Cortex of kidney (tissue), 1 donor: ENCODE results near the gene USP46.

Experiments used
- DNase-seq: peaks from one replicate; lab custom pipeline; 2025; lab: John Stamatoyannopoulos, UW

USP46 gene

GRCh38 chr4:52573551-52573950 is 85.5 kb downstream of the USP46 start:
- no peak for DNase-seq

DNA sequence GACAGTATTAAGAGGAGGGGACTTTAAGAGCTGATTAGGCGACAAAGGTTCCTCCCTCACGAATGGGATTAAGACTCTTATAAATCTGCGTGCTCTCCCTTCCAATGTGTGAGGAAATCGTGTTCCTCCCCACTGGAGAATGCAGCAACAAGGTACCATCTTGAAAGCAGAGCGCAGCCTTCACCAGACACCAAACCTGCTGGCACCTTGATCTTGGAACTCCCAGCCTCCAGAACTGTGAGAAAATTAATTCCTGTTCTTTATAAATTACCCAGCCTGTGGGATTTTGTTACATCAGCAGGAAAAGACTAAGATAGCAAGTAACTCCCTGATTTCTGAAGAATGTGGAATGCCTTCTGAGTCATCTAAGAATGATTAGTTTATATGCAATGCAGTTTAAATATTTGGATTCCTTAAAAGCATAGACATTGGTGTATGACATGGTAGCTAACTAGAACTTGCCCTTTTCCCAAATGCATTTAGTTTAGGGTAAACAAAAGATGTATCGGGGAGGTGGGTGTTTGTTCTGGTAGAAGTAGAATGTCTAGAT is 86.1 kb downstream of the USP46 start:
- DNase-seq: no peak

DNA sequence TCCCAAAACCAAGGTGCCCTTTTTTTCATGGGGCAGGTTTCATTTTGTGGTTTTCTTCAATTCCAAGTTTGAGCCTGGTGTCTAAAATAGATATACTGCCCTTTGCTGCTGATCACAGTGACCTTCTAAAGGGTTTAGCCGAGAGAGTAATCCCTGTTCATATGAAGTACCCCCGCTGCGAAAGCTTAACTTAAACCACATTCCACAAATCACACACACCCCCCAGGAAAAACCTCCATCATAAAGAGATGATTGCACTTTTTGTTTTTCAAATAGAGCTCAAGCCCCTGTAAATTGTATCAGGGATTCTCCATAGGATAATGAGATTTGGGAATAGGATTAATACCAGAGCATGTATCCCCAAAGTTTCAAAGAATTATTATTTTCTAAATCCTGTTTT is 90.8 kb downstream of the USP46 start:
- no peak for DNase-seq

DNA sequence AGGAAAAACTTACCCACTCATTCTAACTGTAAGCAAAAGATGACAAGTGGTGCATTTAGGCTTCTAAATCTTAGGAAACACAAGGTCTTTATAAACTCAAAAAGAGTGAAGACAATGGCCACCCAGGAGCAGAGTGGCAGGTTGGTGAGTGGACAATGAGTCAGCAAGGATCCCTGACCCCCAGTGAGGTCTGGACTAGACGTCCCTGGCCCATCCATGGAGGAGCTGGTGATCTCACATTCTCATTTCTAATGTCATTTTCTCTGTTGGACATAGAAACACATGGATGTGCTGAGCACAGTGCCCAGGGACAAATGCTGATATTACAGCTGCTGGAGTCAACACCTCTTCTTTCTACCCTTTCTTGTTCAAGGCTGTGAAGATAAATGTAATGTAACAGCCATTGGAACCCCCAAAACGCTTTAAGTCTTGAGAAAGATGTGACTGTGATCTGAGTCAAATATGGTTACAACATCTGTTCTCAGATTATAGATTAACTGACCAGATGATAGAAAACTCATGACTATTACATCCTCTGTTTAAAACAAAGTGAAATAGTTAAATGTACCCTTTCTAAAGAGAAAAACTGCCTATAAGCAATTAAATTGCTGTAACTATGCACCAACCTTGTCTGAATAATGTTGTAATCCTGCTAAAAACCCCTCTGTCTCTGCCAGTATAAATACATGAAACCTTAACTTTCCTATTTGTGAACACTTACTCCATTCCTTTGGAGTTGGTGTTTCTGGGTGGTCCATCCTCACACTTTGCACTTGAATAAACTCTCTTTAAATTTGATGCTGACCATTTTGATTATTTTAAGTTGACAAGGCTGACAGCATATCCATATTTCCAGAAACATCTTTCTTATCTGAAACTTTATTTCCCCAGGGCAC is 92.7 kb downstream of the USP46 start:
- DNase-seq: no peak

DNA sequence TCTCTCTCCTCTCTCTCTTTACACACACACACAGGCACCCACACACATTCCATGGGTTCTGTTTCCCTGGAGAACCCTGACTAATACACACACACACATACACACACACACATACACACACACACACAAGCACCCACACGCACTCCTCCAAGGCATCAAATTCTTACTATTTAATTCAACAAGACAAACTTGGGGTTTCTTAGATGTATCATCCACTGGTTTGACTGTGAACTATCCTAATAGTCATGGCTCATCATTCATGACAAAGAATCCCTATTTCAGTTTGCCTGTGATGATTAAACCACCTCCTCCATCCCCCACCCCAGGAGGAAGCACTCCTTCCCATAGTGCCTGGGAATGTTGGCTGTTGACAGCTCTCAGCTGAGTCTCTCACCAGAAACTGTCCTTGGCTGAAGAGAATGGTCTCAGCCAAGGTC is 98.2 kb downstream of the USP46 start:
- no peak for DNase-seq

DNA sequence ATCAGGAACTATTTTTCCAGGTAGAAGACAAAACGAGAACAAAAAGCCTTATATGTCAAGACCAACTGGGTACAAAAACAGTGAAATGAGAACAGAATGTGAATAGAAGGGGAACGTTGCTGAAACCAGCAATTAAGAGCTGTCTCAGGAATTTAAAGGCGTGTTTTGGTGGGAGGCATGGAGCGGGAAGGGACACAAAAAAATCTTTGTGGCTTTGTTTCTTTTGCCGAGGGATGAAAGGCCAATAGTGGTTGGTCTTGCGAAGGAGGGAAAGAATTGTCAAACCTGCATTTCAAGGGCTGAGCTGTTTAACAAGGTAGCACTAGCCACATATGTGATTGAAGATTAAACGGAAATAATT is 103.8 kb downstream of the USP46 start:
- no peak for DNase-seq

DNA sequence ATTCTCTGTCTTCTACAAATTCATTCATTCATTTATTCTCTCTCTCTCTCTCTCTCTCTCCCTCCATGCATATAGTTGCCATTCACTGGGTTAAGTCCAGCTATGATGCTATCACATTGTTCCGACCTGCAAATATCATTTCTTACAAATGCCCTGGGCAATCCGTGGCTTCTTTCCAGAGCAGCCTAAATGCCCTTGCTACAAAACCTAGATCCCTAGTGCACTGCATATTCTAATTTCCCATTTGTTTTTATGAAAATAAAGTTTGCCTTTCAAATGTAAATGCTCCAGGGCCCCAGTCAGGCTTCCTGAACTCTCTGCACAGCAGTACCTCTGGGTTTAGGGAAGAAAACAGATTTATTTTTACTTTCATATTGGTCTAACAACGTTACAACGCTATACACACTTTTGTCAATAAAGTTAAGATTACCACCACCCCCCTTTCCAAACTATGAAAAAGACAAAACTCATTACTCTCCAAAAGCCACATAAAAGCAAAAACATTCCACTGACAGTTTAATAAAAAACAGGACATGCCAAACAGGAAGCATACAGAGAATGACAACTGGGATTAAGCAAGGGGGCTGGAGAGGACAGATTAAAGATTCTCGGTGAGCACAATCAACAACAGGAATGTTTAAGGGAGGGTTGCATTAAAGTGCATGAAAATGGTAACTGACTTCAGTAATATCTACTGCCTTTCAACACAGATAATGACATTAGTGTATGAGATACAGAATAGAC is 104.3 kb downstream of the USP46 start:
- no peak for DNase-seq

- DNase-seq: no peak
Measured at GRCh38 chr4:52552778-52553177, 106.3 kb downstream of the USP46 start.

GRCh38 chr4:52551487-52551886 is 107.6 kb downstream of the USP46 start:
- no peak for DNase-seq

GRCh38 chr4:52550186-52550585 is 108.9 kb downstream of the USP46 start:
- DNase-seq: no peak

GRCh38 chr4:52548818-52549570 is 110.1 kb downstream of the USP46 start:
- no peak for DNase-seq

DNA sequence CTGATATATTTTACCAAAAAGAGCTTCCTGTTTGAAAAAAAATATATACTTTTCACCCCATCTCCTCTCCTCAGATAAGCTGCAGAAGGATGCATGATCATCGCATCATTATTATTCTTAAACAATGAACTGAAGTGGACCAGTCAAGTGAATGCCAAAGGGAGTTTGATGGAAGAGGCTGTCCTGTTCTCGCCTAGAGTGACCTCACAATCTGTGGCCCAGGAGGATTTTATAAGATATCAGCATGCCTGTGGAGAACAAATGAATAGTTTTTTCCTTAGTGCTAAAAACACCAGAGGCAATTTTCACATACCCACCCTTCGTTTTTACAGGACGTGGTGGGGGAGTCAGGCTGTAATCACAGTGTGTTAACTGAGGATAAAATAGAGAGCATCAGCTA is 112.7 kb downstream of the USP46 start:
- DNase-seq: no peak

- DNase-seq: no peak
Measured at GRCh38 chr4:52545099-52546069, 113.7 kb downstream of the USP46 start.
